CD8-positive, alpha-beta memory T cell (primary cell): Measurements from ENCODE around the gene NLRP5. TPM values are rescaled to one million over a fixed set of nuclear protein-coding genes. Genes with fewer than 3 reads are reported as not detected.

Source experiments
- CTCF ChIA-PET: fragments of 350-600 bp; sonication (Branson Sonifier 250); formaldehyde crosslinking; loops from one replicate; lab custom pipeline; 2021; ENCODE audit warnings: antibody characterized with exemption; lab: Charles Lee
- POLR2A ChIA-PET: fragments of 350-600 bp; sonication (Branson Sonifier 250); formaldehyde crosslinking; loops from one replicate; lab custom pipeline; 2021; ENCODE audit warnings: antibody characterized with exemption; lab: Charles Lee
- DNase-seq, 5 donors: peaks; one replicate each; pipeline versions ENCODE4 v3.0.0 to v3.0.0-alpha.2; 2020 to 2022; ENCODE audit warnings: mixed read lengths in 1 of 5
- H3K27ac ChIP-seq: one replicate; pipeline ENCODE4 v1.7.0; 2013; ENCODE audit warnings: low read depth, mild to moderate bottlenecking, low read length, moderate library complexity
- H3K27me3 ChIP-seq: 2 replicates; pipeline ENCODE4 v1.7.0; 2013; ENCODE audit warnings: low read length, mild to moderate bottlenecking; ENCODE audit not compliant: insufficient read depth, poor library complexity, severe bottlenecking
- H3K36me3 ChIP-seq: 2 replicates; pipeline ENCODE4 v1.7.0; 2013; ENCODE audit warnings: mild to moderate bottlenecking, low read length, moderate library complexity; ENCODE audit not compliant: insufficient read depth
- H3K4me1 ChIP-seq: 2 replicates; pipeline ENCODE4 v1.7.0; 2013; ENCODE audit warnings: mild to moderate bottlenecking, low read length, moderate library complexity; ENCODE audit not compliant: insufficient read depth
- H3K4me3 ChIP-seq: 2 replicates; pipeline ENCODE4 v1.7.0; 2013; ENCODE audit warnings: mild to moderate bottlenecking, low read length
- H3K9me3 ChIP-seq: 2 replicates; pipeline ENCODE4 v1.7.0; 2013; ENCODE audit warnings: mild to moderate bottlenecking, low read length
- H3K27ac Mint-ChIP-seq, 8 donors: one replicate each; pipeline ENCODE4 v1.8.0; 2020 to 2021; ENCODE audit warnings: mixed read lengths in 8 of 8, mild to moderate bottlenecking in 6 of 8, inconsistent platforms in 3 of 8, moderate library complexity in 3 of 8
- H3K27me3 Mint-ChIP-seq, 2 donors: one replicate each; pipeline ENCODE4 v1.8.0; 2020 to 2021; ENCODE audit warnings: mixed read lengths in 2 of 2, mild to moderate bottlenecking in 1 of 2, moderate library complexity in 1 of 2
- H3K36me3 Mint-ChIP-seq, 3 donors: one replicate each; pipeline ENCODE4 v1.8.0; 2020 to 2021; ENCODE audit warnings: mixed read lengths in 3 of 3, inconsistent platforms in 1 of 3, mild to moderate bottlenecking in 1 of 3
- H3K4me1 Mint-ChIP-seq, 3 donors: one replicate each; pipeline ENCODE4 v1.8.0; 2020 to 2021; ENCODE audit warnings: mixed read lengths in 3 of 3, inconsistent platforms in 1 of 3, mild to moderate bottlenecking in 1 of 3
- H3K4me3 Mint-ChIP-seq, 7 donors: one replicate each; pipeline ENCODE4 v1.8.0; 2020 to 2021; ENCODE audit warnings: mixed read lengths in 7 of 7, mild to moderate bottlenecking in 6 of 7, moderate library complexity in 4 of 7, inconsistent platforms in 2 of 7
- H3K9me3 Mint-ChIP-seq, 5 donors: one replicate each; pipeline ENCODE4 v1.8.0; 2020 to 2022; ENCODE audit warnings: mixed read lengths in 5 of 5, mild to moderate bottlenecking in 3 of 5, moderate library complexity in 2 of 5, inconsistent platforms in 1 of 5
- polyA plus RNA-seq: library from polyadenylated mRNA; unstranded; fragments of 300-500 nt; fragmentation: Illumina TruSeq; gene quantifications from one replicate; pipeline ENCODE4 v1.2.3, GENCODE V29; 2021
- total RNA-seq, 2 experiments: library from RNA; stranded (reverse); gene quantifications; one replicate each; pipeline ENCODE4 v1.2.3, GENCODE V29; 2021

NLRP5 gene
- total and polyA plus RNA-seq, 3 experiments from 2014 or later, result not detected

GRCh38 chr19:56079609-56080008 lies 93.0 kb downstream of the NLRP5 start:
- no peak for DNase-seq
- Mint-ChIP-seq H3K27me3 (peaks cover 2 to 9% of the 10 kb centered on the region in 2 donors), H3K27ac (no peak overlapping the region), H3K9me3 (peaks cover 0 to 1% (median 0%) of the 10 kb centered on the region in 5 donors), H3K36me3 (no peaks in the 10 kb centered on the region), H3K4me1 (peaks cover 9 to 12% (median 11%) of the 10 kb centered on the region in 3 donors), H3K4me3 (no peak overlapping the region)
- ChIA-PET POLR2A (no interaction called here), CTCF (interaction anchor here (0.8 to 3.5 kb wide), 5 partner anchors 13 to 254 kb away, joined by 3 to 15 read pairs (median 12); no protein-coding TSS in a partner anchor)
- H3K27ac ChIP-seq, result no peak overlapping the region
- H3K27me3 ChIP-seq, result no peaks in the 10 kb centered on the region
- H3K4me1 ChIP-seq, result peaks cover 10% of the 10 kb centered on the region
- no peak overlapping the region for H3K4me3 ChIP-seq
- no peaks in the 10 kb centered on the region for H3K36me3 ChIP-seq
- no peaks in the 10 kb centered on the region for H3K9me3 ChIP-seq

GRCh38 chr19:56080669-56081401 lies 94.3 kb downstream of the NLRP5 start:
- Mint-ChIP-seq H3K27ac (peak overlapping the region in 6 of 8 donors; percentile 12 to 70 (median 60)), H3K9me3 (peaks cover 0 to 1% (median 0%) of the 10 kb centered on the region in 5 donors), H3K4me3 (peak overlapping the region; percentile 66 to 91 (median 82)), H3K27me3 (peaks cover 2 to 9% of the 10 kb centered on the region in 2 donors), H3K36me3 (no peaks in the 10 kb centered on the region), H3K4me1 (peaks cover 9 to 12% (median 11%) of the 10 kb centered on the region in 3 donors)
- Histone ChIP-seq H3K4me1 (peaks cover 10% of the 10 kb centered on the region), H3K27me3 (no peaks in the 10 kb centered on the region), H3K9me3 (no peaks in the 10 kb centered on the region), H3K4me3 (peak overlapping the region; percentile 49), H3K27ac (no peak overlapping the region), H3K36me3 (no peaks in the 10 kb centered on the region)
- ChIA-PET CTCF (interaction anchor here (0.9 to 3.5 kb wide), 10 partner anchors 10 to 270 kb away, joined by 3 to 15 read pairs (median 4); no protein-coding TSS in a partner anchor), POLR2A (no interaction called here)
- DNase-seq, result peak; percentile 38 to 73 (median 53)

- H3K27ac Mint-ChIP-seq, result no peak overlapping the region
- Histone ChIP-seq H3K4me3 (no peak overlapping the region), H3K4me1 (peaks cover 10% of the 10 kb centered on the region), H3K9me3 (no peaks in the 10 kb centered on the region), H3K27me3 (no peaks in the 10 kb centered on the region), H3K27ac (no peak overlapping the region), H3K36me3 (no peaks in the 10 kb centered on the region)
- no peak for DNase-seq
- H3K27me3 Mint-ChIP-seq, result peaks cover 2 to 9% of the 10 kb centered on the region in 2 donors
- peaks cover 9 to 12% (median 11%) of the 10 kb centered on the region in 3 donors for H3K4me1 Mint-ChIP-seq
- H3K4me3 Mint-ChIP-seq, result no peak overlapping the region
- H3K36me3 Mint-ChIP-seq, result peaks cover 0 to 7% (median 0%) of the 10 kb centered on the region in 3 donors
- CTCF ChIA-PET, result no interaction called here
- POLR2A ChIA-PET, result no interaction called here
- H3K9me3 Mint-ChIP-seq, result no peaks in the 10 kb centered on the region
These were observed 97.1 kb downstream of the NLRP5 start for GRCh38 chr19:56083668-56084067.

- Mint-ChIP-seq H3K4me3 (peak overlapping the region in 1 of 7 donors; percentile 81), H3K36me3 (peaks cover 0 to 19% (median under 1%) of the 10 kb centered on the region in 3 donors)
- no peaks in the 10 kb centered on the region for H3K27me3 ChIP-seq
These were observed 98.4 kb downstream of the NLRP5 start for GRCh38 chr19:56084835-56085536.

GRCh38 chr19:56085571-56086275 lies 99.1 kb downstream of the NLRP5 start:
- Mint-ChIP-seq H3K27ac (no peak overlapping the region), H3K36me3 (peaks cover 0 to 26% (median 2%) of the 10 kb centered on the region in 3 donors), H3K4me1 (peaks cover 10 to 13% (median 10%) of the 10 kb centered on the region in 3 donors), H3K9me3 (no peaks in the 10 kb centered on the region), H3K27me3 (peaks cover 2 to 8% of the 10 kb centered on the region in 2 donors), H3K4me3 (no peak overlapping the region)
- ChIA-PET POLR2A (no interaction called here), CTCF (interaction anchor here (1.4 kb wide), 1 partner anchor 10 kb away, joined by 4 read pairs; no protein-coding TSS in a partner anchor)
- no peak for DNase-seq
- no peaks in the 10 kb centered on the region for H3K27me3 ChIP-seq
- H3K9me3 ChIP-seq, result no peaks in the 10 kb centered on the region
- H3K4me1 ChIP-seq, result peaks cover 8% of the 10 kb centered on the region
- peaks cover under 1% of the 10 kb centered on the region for H3K36me3 ChIP-seq
- no peak overlapping the region for H3K4me3 ChIP-seq
- no peak overlapping the region for H3K27ac ChIP-seq

More at GRCh38 chr19:56084835-56085536, 98.4 kb downstream of the NLRP5 start:
- H3K9me3 Mint-ChIP-seq, result no peaks in the 10 kb centered on the region
- POLR2A ChIA-PET, result no interaction called here
- CTCF ChIA-PET, result interaction anchor here (1.4 kb wide), 1 partner anchor 9 kb away, joined by 4 read pairs; no protein-coding TSS in a partner anchor
- peaks cover 2 to 9% of the 10 kb centered on the region in 2 donors for H3K27me3 Mint-ChIP-seq
- no peak for DNase-seq
- H3K4me1 ChIP-seq, result peaks cover 10% of the 10 kb centered on the region
- H3K27ac Mint-ChIP-seq, result peak overlapping the region in 1 of 8 donors; percentile 86
- no peaks in the 10 kb centered on the region for H3K36me3 ChIP-seq
- H3K9me3 ChIP-seq, result no peaks in the 10 kb centered on the region
- no peak overlapping the region for H3K27ac ChIP-seq
- no peak overlapping the region for H3K4me3 ChIP-seq
- H3K4me1 Mint-ChIP-seq, result peaks cover 10 to 13% (median 11%) of the 10 kb centered on the region in 3 donors

GRCh38 chr19:56086671-56087430 lies 100.3 kb downstream of the NLRP5 start:
- Histone ChIP-seq H3K36me3 (peaks cover 4% of the 10 kb centered on the region), H3K9me3 (no peaks in the 10 kb centered on the region), H3K27me3 (no peaks in the 10 kb centered on the region), H3K27ac (no peak overlapping the region), H3K4me1 (no peaks in the 10 kb centered on the region), H3K4me3 (no peak overlapping the region)
- DNase-seq, result no peak
- Mint-ChIP-seq H3K36me3 (peaks cover 0 to 30% (median 5%) of the 10 kb centered on the region in 3 donors), H3K4me3 (no peak overlapping the region), H3K4me1 (peaks cover 7 to 10% (median 8%) of the 10 kb centered on the region in 3 donors), H3K27ac (peak overlapping the region in 1 of 8 donors; percentile 83), H3K27me3 (peaks cover 0 to 2% of the 10 kb centered on the region in 2 donors), H3K9me3 (no peaks in the 10 kb centered on the region)
- ChIA-PET POLR2A (no interaction called here), CTCF (no interaction called here)
